ENCODE results near the gene LNPEP. TPM values are rescaled to one million over a fixed set of nuclear protein-coding genes. Genes with fewer than 3 reads are reported as not detected.
"Not testable (repeated sequence)": the region's sequence is repeated elsewhere in the genome, so short reads cannot be mapped to it uniquely, and the experiment has no call there.

LNPEP gene
- polyA plus RNA-seq, 4 donors, result 1.1 to 22.2 (median 4.3) TPM

GRCh38 chr5:97078958-97079743 is 143.3 kb downstream of the LNPEP start:
- Histone ChIP-seq H3K27ac (ENCODE audit: low read depth in 1 of 3, low read length in 2 of 3) (no peak overlapping the region), H3K27me3 (ENCODE audit: control insufficient read depth in 3 of 3, insufficient read depth in 3 of 3, low read length in 3 of 3) (no peaks in the 10 kb centered on the region), H3K4me1 (ENCODE audit: control insufficient read depth in 3 of 3, insufficient read depth in 2 of 3, low read depth in 1 of 3, low read length in 2 of 3) (no peaks in the 10 kb centered on the region), H3K36me3 (ENCODE audit: control insufficient read depth in 3 of 3, insufficient read depth in 2 of 3, low read depth in 1 of 3, low read length in 3 of 3) (no peaks in the 10 kb centered on the region), H3K4me3 (ENCODE audit: low read depth in 1 of 3, low read length in 3 of 3) (no peak overlapping the region), H3K9me3 (ENCODE audit: control insufficient read depth in 2 of 2, insufficient read depth in 1 of 2, low read depth in 1 of 2, low read length in 1 of 2) (no peaks in the 10 kb centered on the region)
- 80 to 91% (median 89%) methylated on average over 4 of the region's 4 CpGs for WGBS, 3 donors
- no peak for FAIRE-seq
- no peak for DNase-seq

DNA sequence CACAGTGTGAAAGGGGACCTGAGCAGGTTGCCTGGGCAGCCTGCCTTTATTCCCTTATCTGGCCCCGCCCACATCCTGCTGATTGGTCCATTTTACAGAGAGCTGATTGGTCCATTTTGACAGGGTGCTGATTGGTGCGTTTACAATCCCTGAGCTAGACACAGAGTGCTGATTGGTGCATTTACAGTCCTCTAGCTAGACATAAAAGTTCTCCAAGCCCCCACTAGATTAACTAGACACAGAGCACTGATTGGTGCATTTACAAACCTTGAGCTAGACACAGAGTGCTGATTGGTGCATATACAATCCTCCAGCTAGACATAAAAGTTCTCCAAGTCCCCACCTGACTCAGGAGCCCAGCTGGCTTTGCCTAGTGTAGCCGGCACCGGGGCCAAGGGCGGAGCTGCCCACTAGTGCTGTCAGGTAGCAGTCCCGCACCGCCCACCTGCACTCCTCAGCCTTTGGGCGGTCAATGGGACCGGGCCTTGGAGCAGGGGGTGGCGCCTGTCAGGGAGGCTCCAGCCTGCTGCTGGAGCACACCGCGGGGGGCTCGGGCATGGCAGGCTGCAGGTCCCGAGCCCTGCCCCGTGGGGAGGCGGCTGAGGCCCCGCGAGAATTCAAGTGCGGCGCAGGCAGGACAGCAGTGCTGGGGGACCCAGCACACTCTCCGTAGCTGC is 149.0 kb downstream of the LNPEP start:
- H3K9me3 ChIP-seq (ENCODE audit: control insufficient read depth in 2 of 2, insufficient read depth in 1 of 2, low read depth in 1 of 2, low read length in 1 of 2), result peaks cover 0 to 11% of the 10 kb centered on the region in 2 donors
- H3K4me1 ChIP-seq (ENCODE audit: control insufficient read depth in 3 of 3, insufficient read depth in 2 of 3, low read depth in 1 of 3, low read length in 2 of 3); FAIRE-seq; H3K36me3 ChIP-seq (ENCODE audit: control insufficient read depth in 3 of 3, insufficient read depth in 2 of 3, low read depth in 1 of 3, low read length in 3 of 3); H3K27me3 ChIP-seq (ENCODE audit: control insufficient read depth in 3 of 3, insufficient read depth in 3 of 3, low read length in 3 of 3); DNase-seq; H3K4me3 ChIP-seq (ENCODE audit: low read depth in 1 of 3, low read length in 3 of 3); H3K27ac ChIP-seq (ENCODE audit: low read depth in 1 of 3, low read length in 2 of 3): not testable (repeated sequence)
- WGBS, 3 donors, result 93 to 95% (median 95%) methylated on average over 14 to 21 of the region's 21 CpGs

GRCh38 chr5:97085459-97086181 is 149.7 kb downstream of the LNPEP start:
- no peaks in the 10 kb centered on the region for H3K4me1 ChIP-seq (ENCODE audit: control insufficient read depth in 3 of 3, insufficient read depth in 2 of 3, low read depth in 1 of 3, low read length in 2 of 3)
- no peak overlapping the region for H3K4me3 ChIP-seq (ENCODE audit: low read depth in 1 of 3, low read length in 3 of 3)
- H3K36me3 ChIP-seq (ENCODE audit: control insufficient read depth in 3 of 3, insufficient read depth in 2 of 3, low read depth in 1 of 3, low read length in 3 of 3), result no peaks in the 10 kb centered on the region
- WGBS, 3 donors, result 95 to 98% (median 98%) methylated on average over 17 to 22 of the region's 22 CpGs
- DNase-seq (no peak), FAIRE-seq (no peak)
- H3K27me3 ChIP-seq (ENCODE audit: control insufficient read depth in 3 of 3, insufficient read depth in 3 of 3, low read length in 3 of 3), result no peaks in the 10 kb centered on the region
- no peak overlapping the region for H3K27ac ChIP-seq (ENCODE audit: low read depth in 1 of 3, low read length in 2 of 3)
- H3K9me3 ChIP-seq (ENCODE audit: control insufficient read depth in 2 of 2, insufficient read depth in 1 of 2, low read depth in 1 of 2, low read length in 1 of 2), result peaks cover 0 to 11% of the 10 kb centered on the region in 2 donors

Other genes with a start within 250 kb of the LNPEP start
- gene ERAP1, start 128.1 kb upstream of the LNPEP start, polyA plus RNA-seq, result 100 to 1,000 TPM in 1 of 4 donors, 10 to 100 TPM in 2, 1 to 10 TPM in 1; 8.5 to 204 (median 28.3) TPM
- gene ERAP2, start 59.6 kb upstream of the LNPEP start, polyA plus RNA-seq, result 10 to 100 TPM in 1 of 4 donors, 1 to 10 TPM in 3; 4.1 to 43.3 (median 6.0) TPM
- 1 to 10 TPM in 1 of 4 donors, under 1 TPM in 1, not detected in 2; 0.85 to 3.0 TPM for gene LIX1, start 206.5 kb downstream of the LNPEP start, polyA plus RNA-seq
- gene RIOK2, start 247.2 kb downstream of the LNPEP start, polyA plus RNA-seq, result 10 to 100 TPM in 2 of 4 donors, 1 to 10 TPM in 2; 6.9 to 33.6 (median 13.4) TPM

All from small intestine (tissue), 7 donors.